Neuronal stem cell (in vitro differentiated cells): ENCODE data around the gene BUD13.

Experiments used
- DNase-seq: peaks from one replicate; pipeline ENCODE4 v3.0.0-alpha.2; 2013; ENCODE audit warnings: low spot score
- H2AFZ ChIP-seq: one replicate; pipeline ENCODE4 v1.6.1; 2013; ENCODE audit warnings: mild to moderate bottlenecking, low read length, inconsistent platforms
- H2AK5ac ChIP-seq: 2 replicates; pipeline ENCODE4 v1.6.1; 2013; ENCODE audit warnings: low read depth, mild to moderate bottlenecking, inconsistent platforms, low read length, moderate library complexity, mixed read lengths
- H2BK120ac ChIP-seq: 2 replicates; pipeline ENCODE4 v1.6.1; 2013; ENCODE audit warnings: low read depth, mild to moderate bottlenecking, inconsistent platforms, low read length, moderate library complexity, mixed read lengths
- H2BK12ac ChIP-seq: one replicate; pipeline ENCODE4 v1.6.1; 2013; ENCODE audit warnings: low read length, inconsistent platforms
- H2BK15ac ChIP-seq: 2 replicates; pipeline ENCODE4 v1.6.1; 2013; ENCODE audit warnings: mild to moderate bottlenecking, low read length, inconsistent platforms, mixed read lengths
- H2BK5ac ChIP-seq: one replicate; pipeline ENCODE4 v1.6.1; 2013; ENCODE audit warnings: inconsistent platforms, mild to moderate bottlenecking, low read length, moderate library complexity
- H3K14ac ChIP-seq: one replicate; pipeline ENCODE4 v1.6.1; 2013; ENCODE audit warnings: low read length, inconsistent platforms
- H3K18ac ChIP-seq: 2 replicates; pipeline ENCODE4 v1.6.1; 2013; ENCODE audit warnings: low read length, inconsistent platforms
- H3K23ac ChIP-seq: 2 replicates; pipeline ENCODE4 v1.6.1; 2013; ENCODE audit warnings: low read depth, mild to moderate bottlenecking, mixed read lengths, low read length, inconsistent platforms; ENCODE audit not compliant: poor library complexity
- H3K27ac ChIP-seq: replicated peaks from 3 replicates; pipeline ENCODE4 v1.5.1; 2013; ENCODE audit warnings: low read length, inconsistent platforms
- H3K27me3 ChIP-seq, 3 experiments: 2 replicates each; pipeline ENCODE4 v1.6.1; 2013; ENCODE audit warnings: low read length in 3 of 3, mild to moderate bottlenecking in 2 of 3, inconsistent platforms in 1 of 3, low read depth in 1 of 3, mixed read lengths in 1 of 3, moderate library complexity in 1 of 3; ENCODE audit not compliant: control insufficient read depth in 3 of 3, insufficient read depth in 3 of 3
- H3K36me3 ChIP-seq, 2 donors: replicated peaks in 1 of 2; 2 replicates each; pipeline ENCODE4 v1.6.1; 2013; ENCODE audit warnings: low read length in 2 of 2; ENCODE audit not compliant: control insufficient read depth in 2 of 2, insufficient read depth in 2 of 2
- H3K4ac ChIP-seq: 2 replicates; pipeline ENCODE4 v1.6.1; 2013; ENCODE audit warnings: inconsistent platforms, mild to moderate bottlenecking, low read length, moderate library complexity
- H3K4me1 ChIP-seq, 2 donors: 1 replicate in 1 of 2; 2 replicates in 1 of 2; pipeline ENCODE4 v1.6.1; 2013; ENCODE audit warnings: low read length in 2 of 2, low read depth in 1 of 2; ENCODE audit not compliant: control insufficient read depth in 2 of 2, insufficient read depth in 1 of 2
- H3K4me2 ChIP-seq: one replicate; pipeline ENCODE4 v1.6.1; 2013; ENCODE audit warnings: mild to moderate bottlenecking, low read length, inconsistent platforms; ENCODE audit not compliant: insufficient read depth, poor library complexity, severe bottlenecking
- H3K4me3 ChIP-seq, 2 donors: 2 replicates each; pipeline ENCODE4 v1.5.1; 2013; ENCODE audit warnings: low read length in 2 of 2, mild to moderate bottlenecking in 2 of 2, inconsistent platforms in 1 of 2, moderate library complexity in 1 of 2
- H3K79me1 ChIP-seq: one replicate; pipeline ENCODE4 v1.6.1; 2013; ENCODE audit warnings: low read depth, mild to moderate bottlenecking, inconsistent platforms, low read length, moderate library complexity
- H3K9ac ChIP-seq: one replicate; pipeline ENCODE4 v1.6.1; 2013; ENCODE audit warnings: mild to moderate bottlenecking, low read depth, low read length, inconsistent platforms; ENCODE audit not compliant: poor library complexity
- H3K9me3 ChIP-seq, 2 donors: replicated peaks in 1 of 2; 2 replicates each; pipeline versions ENCODE3 to v1.6.1; 2013; ENCODE audit warnings: low read length in 2 of 2, mild to moderate bottlenecking in 2 of 2, inconsistent platforms in 1 of 2, low read depth in 1 of 2, mixed read lengths in 1 of 2, moderate library complexity in 1 of 2; ENCODE audit not compliant: control insufficient read depth in 2 of 2, insufficient read depth in 1 of 2
- H4K8ac ChIP-seq: one replicate; pipeline ENCODE4 v1.6.1; 2013; ENCODE audit warnings: low read depth, mild to moderate bottlenecking, inconsistent platforms, low read length, moderate library complexity
- H4K91ac ChIP-seq: one replicate; pipeline ENCODE4 v1.6.1; 2013; ENCODE audit warnings: low read length, low read depth, mild to moderate bottlenecking, inconsistent platforms; ENCODE audit not compliant: poor library complexity
- WGBS, 2 donors: extraction: QIAGEN DNeasy Blood & Tissue Kit; methylation state at CpG; one replicate each; pipeline ENCODE4 v1.1.7; 2013; ENCODE audit warnings: missing lambda C conversion rate in 2 of 2, mixed read lengths in 1 of 2; ENCODE audit not compliant: insufficient read length in 2 of 2, insufficient replicate concordance in 1 of 2; ENCODE audit errors: extremely low coverage in 2 of 2; 5-methylcytosine and 5-hydroxymethylcytosine counted together

BUD13 gene

DNA sequence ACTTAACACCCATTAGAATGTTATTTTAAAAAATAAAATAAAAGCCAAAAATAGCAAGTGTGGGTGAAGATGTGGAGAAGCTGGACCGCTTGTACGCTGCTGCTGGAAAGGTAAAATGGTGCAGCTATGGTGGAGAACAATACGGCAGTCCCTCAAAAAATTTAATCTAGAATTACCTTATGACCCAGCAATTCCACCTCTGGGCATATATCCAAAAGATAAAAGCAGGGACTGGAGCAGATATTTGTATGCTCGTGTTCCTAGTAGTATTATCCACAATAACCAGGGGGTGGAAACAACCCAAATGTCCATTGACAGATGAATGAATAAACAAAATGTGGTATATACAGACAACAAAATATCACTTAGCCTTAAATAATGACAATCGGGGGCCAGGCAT, 25.0 kb upstream of the BUD13 start:
- no peak overlapping the region for H2AFZ ChIP-seq
- no peak for DNase-seq
- no peak overlapping the region for H4K8ac ChIP-seq

DNA sequence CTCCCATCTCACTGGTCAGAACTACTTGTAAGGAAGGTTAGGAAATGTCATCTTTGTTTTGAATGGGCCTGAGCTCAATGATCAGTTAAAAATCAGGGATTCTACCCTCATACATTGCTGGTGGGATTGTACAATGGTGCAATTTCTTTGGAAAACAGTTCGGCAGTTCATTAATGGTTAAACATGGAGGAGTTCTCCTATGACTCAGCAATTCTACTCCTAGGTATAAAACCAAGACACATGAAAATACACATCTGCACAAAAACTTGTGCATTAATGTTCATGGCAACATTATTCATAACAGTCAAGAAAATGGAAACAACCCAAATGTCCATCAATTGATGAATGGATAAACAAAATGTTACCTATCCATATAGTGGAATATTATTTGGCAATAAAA, 23.8 kb upstream of the BUD13 start:
- H3K4me2 ChIP-seq, result no peak overlapping the region
- no peak overlapping the region for H2BK15ac ChIP-seq
- no peaks in the 10 kb centered on the region for H3K79me1 ChIP-seq
- peaks cover 0 to 4% (median 0%) of the 10 kb centered on the region in 3 experiments for H3K27me3 ChIP-seq
- no peak for DNase-seq
- no peak overlapping the region for H4K91ac ChIP-seq
- H2BK120ac ChIP-seq, result no peak overlapping the region
- H4K8ac ChIP-seq, result no peak overlapping the region
- H2AK5ac ChIP-seq, result no peak overlapping the region
- peaks cover 0 to 3% of the 10 kb centered on the region in 2 donors for H3K4me1 ChIP-seq
- H2BK5ac ChIP-seq, result no peak overlapping the region
- H3K23ac ChIP-seq, result no peak overlapping the region
- H3K9ac ChIP-seq, result no peak overlapping the region
- no CpG with 5 or more reads among the region's 1 CpG for WGBS, 2 donors
- no peak overlapping the region for H3K18ac ChIP-seq
- no peak overlapping the region for H3K4me3 ChIP-seq
- no peak overlapping the region for H3K27ac ChIP-seq
- H2AFZ ChIP-seq, result no peak overlapping the region
- no peak overlapping the region for H2BK12ac ChIP-seq
- H3K9me3 ChIP-seq, result no peaks in the 10 kb centered on the region
- no peak overlapping the region for H3K4ac ChIP-seq
- no peak overlapping the region for H3K14ac ChIP-seq
- no peaks in the 10 kb centered on the region for H3K36me3 ChIP-seq

More for the DNA sequence above, 25.0 kb upstream of the BUD13 start:
- H2BK120ac ChIP-seq, result no peak overlapping the region
- H3K9me3 ChIP-seq, result no peaks in the 10 kb centered on the region
- no peak overlapping the region for H3K18ac ChIP-seq
- H3K4ac ChIP-seq, result no peak overlapping the region
- no peak overlapping the region for H3K27ac ChIP-seq
- no peak overlapping the region for H2BK5ac ChIP-seq
- H2AK5ac ChIP-seq, result no peak overlapping the region
- H4K91ac ChIP-seq, result no peak overlapping the region
- no peak overlapping the region for H3K9ac ChIP-seq
- H2BK12ac ChIP-seq, result no peak overlapping the region
- no peaks in the 10 kb centered on the region for H3K4me1 ChIP-seq
- H3K23ac ChIP-seq, result no peak overlapping the region
- no CpG with 5 or more reads among the region's 5 CpGs for WGBS, 2 donors
- H2BK15ac ChIP-seq, result no peak overlapping the region
- H3K36me3 ChIP-seq, result no peaks in the 10 kb centered on the region
- no peak overlapping the region for H3K4me2 ChIP-seq
- H3K79me1 ChIP-seq, result no peaks in the 10 kb centered on the region
- H3K4me3 ChIP-seq, result no peak overlapping the region
- no peak overlapping the region for H3K14ac ChIP-seq
- H3K27me3 ChIP-seq, result peaks cover 0 to 8% (median 0%) of the 10 kb centered on the region in 3 experiments

DNA sequence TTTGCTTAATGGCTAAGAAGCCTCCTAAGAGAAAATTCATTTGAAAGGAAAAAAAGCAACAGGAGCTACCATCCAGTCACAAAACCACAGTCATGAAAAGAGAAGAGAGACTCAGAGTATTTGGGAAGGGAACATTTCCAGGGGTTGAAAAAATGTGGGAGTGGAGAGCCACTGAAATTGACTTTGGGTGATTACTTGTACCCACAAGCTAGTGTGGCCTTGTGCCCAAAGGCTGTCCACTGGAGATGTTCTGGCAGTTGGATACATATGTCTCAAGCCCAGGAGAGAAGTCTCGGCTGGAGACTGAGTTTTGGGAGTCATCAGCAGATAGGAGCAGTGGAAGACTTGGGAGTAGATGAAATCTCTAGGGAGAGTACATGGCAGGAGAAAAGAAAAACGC, 22.1 kb upstream of the BUD13 start:
- no peak overlapping the region for H2BK15ac ChIP-seq
- no peak overlapping the region for H2AFZ ChIP-seq
- H3K9ac ChIP-seq, result no peak overlapping the region
- H3K79me1 ChIP-seq, result no peaks in the 10 kb centered on the region
- no peak overlapping the region for H3K18ac ChIP-seq
- no peaks in the 10 kb centered on the region for H3K36me3 ChIP-seq
- H3K9me3 ChIP-seq, result no peaks in the 10 kb centered on the region
- no peak overlapping the region for H3K4me2 ChIP-seq
- H4K8ac ChIP-seq, result no peak overlapping the region
- H4K91ac ChIP-seq, result no peak overlapping the region
- no peak overlapping the region for H2BK120ac ChIP-seq
- peaks cover 0 to 12% (median 3%) of the 10 kb centered on the region in 3 experiments for H3K27me3 ChIP-seq
- no peak overlapping the region for H2BK5ac ChIP-seq
- no CpG with 5 or more reads among the region's 2 CpGs for WGBS, 2 donors
- no peak overlapping the region for H3K4me3 ChIP-seq
- no peak for DNase-seq
- no peak overlapping the region for H3K23ac ChIP-seq
- H3K14ac ChIP-seq, result no peak overlapping the region
- no peak overlapping the region for H3K4ac ChIP-seq
- H2BK12ac ChIP-seq, result no peak overlapping the region
- no peak overlapping the region for H2AK5ac ChIP-seq
- peaks cover 0 to 7% of the 10 kb centered on the region in 2 donors for H3K4me1 ChIP-seq
- H3K27ac ChIP-seq, result no peak overlapping the region

DNA sequence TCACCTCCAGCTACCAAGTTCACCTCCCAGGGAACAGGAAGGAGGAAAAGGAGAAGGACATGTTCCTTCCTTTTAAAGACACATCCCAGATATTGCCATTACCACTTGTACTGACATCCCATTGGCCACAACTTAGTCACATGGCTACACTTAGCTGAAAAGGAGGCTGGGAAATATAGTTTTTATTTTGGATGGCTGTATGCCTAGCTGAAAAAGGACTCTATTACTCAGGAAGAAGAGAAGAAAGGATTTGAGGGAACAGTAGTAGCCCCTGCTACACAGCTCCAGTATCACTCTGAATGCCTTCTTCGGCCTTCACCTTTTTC, 20.9 kb upstream of the BUD13 start:
- H3K4me2 ChIP-seq, result no peak overlapping the region
- peaks cover 0 to 12% (median 3%) of the 10 kb centered on the region in 3 experiments for H3K27me3 ChIP-seq
- no peak overlapping the region for H3K4me3 ChIP-seq
- H2BK5ac ChIP-seq, result no peak overlapping the region
- H4K8ac ChIP-seq, result no peak overlapping the region
- no peak overlapping the region for H3K4ac ChIP-seq
- no peak overlapping the region for H3K18ac ChIP-seq
- peaks cover under 1 to 8% of the 10 kb centered on the region in 2 donors for H3K4me1 ChIP-seq
- H2BK120ac ChIP-seq, result no peak overlapping the region
- H4K91ac ChIP-seq, result no peak overlapping the region
- no peak overlapping the region for H3K27ac ChIP-seq
- H2AFZ ChIP-seq, result peak overlapping the region; percentile 46
- no peak overlapping the region for H2BK12ac ChIP-seq
- no peak overlapping the region for H2BK15ac ChIP-seq
- DNase-seq, result no peak
- H3K9me3 ChIP-seq, result no peaks in the 10 kb centered on the region
- H3K14ac ChIP-seq, result no peak overlapping the region
- H3K79me1 ChIP-seq, result no peaks in the 10 kb centered on the region
- WGBS, 2 donors, result no CpG with 5 or more reads among the region's 1 CpG
- no peak overlapping the region for H3K9ac ChIP-seq
- H3K23ac ChIP-seq, result no peak overlapping the region
- H2AK5ac ChIP-seq, result no peak overlapping the region
- no peaks in the 10 kb centered on the region for H3K36me3 ChIP-seq
